IPS-NIHi7 (cell line): ENCODE data around the gene RICTOR.
"Not testable (repeated sequence)": the region's sequence is repeated elsewhere in the genome, so short reads cannot be mapped to it uniquely, and the experiment has no call there.

Experiments used
- DNase-seq: peaks from one replicate; pipeline ENCODE4 v3.0.0; 2012; ENCODE audit warnings: mixed read lengths; ENCODE audit errors: extremely low spot score

Gene RICTOR

GRCh38 chr5:39055027-39055767 lies 19.0 kb downstream of the RICTOR start:
- no peak for DNase-seq

GRCh38 chr5:39053189-39053588 lies 21.0 kb downstream of the RICTOR start:
- no peak for DNase-seq

- DNase-seq = no peak
Observed at GRCh38 chr5:39052141-39052540, 22.1 kb downstream of the RICTOR start.

- no peak for DNase-seq
Observed at GRCh38 chr5:39049315-39049714, 24.9 kb downstream of the RICTOR start.

GRCh38 chr5:39040875-39041274 lies 33.3 kb downstream of the RICTOR start:
- no peak for DNase-seq

- DNase-seq = not testable (repeated sequence)
Observed at GRCh38 chr5:39034493-39034892, 39.7 kb downstream of the RICTOR start.

- DNase-seq = no peak
Observed at GRCh38 chr5:39031041-39031440, 43.2 kb downstream of the RICTOR start.

GRCh38 chr5:39025456-39025855 lies 48.7 kb downstream of the RICTOR start:
- DNase-seq = no peak

- DNase-seq = no peak
Observed at GRCh38 chr5:39024884-39025283, 49.3 kb downstream of the RICTOR start.

GRCh38 chr5:39024005-39024404 lies 50.2 kb downstream of the RICTOR start:
- DNase-seq = peak; percentile 12

GRCh38 chr5:39023121-39023520 lies 51.1 kb downstream of the RICTOR start:
- no peak for DNase-seq

GRCh38 chr5:39022151-39022550 lies 52.0 kb downstream of the RICTOR start:
- no peak for DNase-seq

GRCh38 chr5:39021413-39021812 lies 52.8 kb downstream of the RICTOR start:
- DNase-seq = peak; percentile 16

GRCh38 chr5:39020458-39020857 lies 53.7 kb downstream of the RICTOR start:
- DNase-seq = no peak

- no peak for DNase-seq
Observed at GRCh38 chr5:39019254-39019653, 54.9 kb downstream of the RICTOR start.

- no peak for DNase-seq
Observed at GRCh38 chr5:39017504-39017903, 56.7 kb downstream of the RICTOR start.

GRCh38 chr5:39016587-39017275 lies 57.5 kb downstream of the RICTOR start:
- DNase-seq = no peak

GRCh38 chr5:39015743-39016586 lies 58.2 kb downstream of the RICTOR start:
- DNase-seq = no peak

GRCh38 chr5:39014561-39014960 lies 59.6 kb downstream of the RICTOR start:
- no peak for DNase-seq

GRCh38 chr5:39013938-39014337 lies 60.3 kb downstream of the RICTOR start:
- DNase-seq = no peak

GRCh38 chr5:39010958-39011357 lies 63.2 kb downstream of the RICTOR start:
- not testable (repeated sequence) for DNase-seq

GRCh38 chr5:39009981-39010380 lies 64.2 kb downstream of the RICTOR start:
- DNase-seq = no peak
